Measurements from ENCODE around the gene TRPV2.
A peak's percentile ranks its signal among the peaks of the same experiment; 100 is the strongest.
"Not testable (repeated sequence)": the region's sequence is repeated elsewhere in the genome, so short reads cannot be mapped to it uniquely, and the experiment has no call there.

Gene TRPV2

GRCh38 chr17:16415031-16415924 is at the start of gene TRPV2:
TSS of gene TRPV2 (plus strand) at chr17:16415571. CDS start at chr17:16417669, 2,098 bp downstream.
- DNase-seq (ENCODE audit: low spot score), result peak; percentile 66

- no peak for DNase-seq (ENCODE audit: low spot score)
Measured at GRCh38 chr17:16371742-16372141, 43.6 kb upstream of the TRPV2 start.

GRCh38 chr17:16374146-16374938 is 41.0 kb upstream of the TRPV2 start:
- DNase-seq (ENCODE audit: low spot score), result no peak

- no peak for DNase-seq (ENCODE audit: low spot score)
Measured at GRCh38 chr17:16377941-16378341, 37.4 kb upstream of the TRPV2 start.

GRCh38 chr17:16378636-16379282 is 36.6 kb upstream of the TRPV2 start:
- DNase-seq (ENCODE audit: low spot score), result no peak

- no peak for DNase-seq (ENCODE audit: low spot score)
Measured at GRCh38 chr17:16379654-16380053, 35.7 kb upstream of the TRPV2 start.

- DNase-seq (ENCODE audit: low spot score), result peak; percentile 89
Measured at GRCh38 chr17:16380640-16381495, 34.5 kb upstream of the TRPV2 start, which contains the start of gene UBB. TSS of gene UBB (plus strand) at chr17:16381091. CDS start at chr17:16381908, 817 bp downstream.

- DNase-seq (ENCODE audit: low spot score), result no peak
Measured at GRCh38 chr17:16381496-16381820, 33.9 kb upstream of the TRPV2 start.

GRCh38 chr17:16383216-16383615 is 32.2 kb upstream of the TRPV2 start:
- DNase-seq (ENCODE audit: low spot score), result peak; percentile 19

GRCh38 chr17:16383772-16384287 is 31.5 kb upstream of the TRPV2 start:
- no peak for DNase-seq (ENCODE audit: low spot score)

GRCh38 chr17:16384557-16384956 is 30.8 kb upstream of the TRPV2 start:
- no peak for DNase-seq (ENCODE audit: low spot score)

- not testable (repeated sequence) for DNase-seq (ENCODE audit: low spot score)
Measured at GRCh38 chr17:16386126-16386507, 29.3 kb upstream of the TRPV2 start.

GRCh38 chr17:16391451-16391850 is 23.9 kb upstream of the TRPV2 start:
- no peak for DNase-seq (ENCODE audit: low spot score)

- DNase-seq (ENCODE audit: low spot score), result not testable (repeated sequence)
Measured at GRCh38 chr17:16392491-16392890, 22.9 kb upstream of the TRPV2 start.

- DNase-seq (ENCODE audit: low spot score), result not testable (repeated sequence)
Measured at GRCh38 chr17:16395887-16396286, 19.5 kb upstream of the TRPV2 start.

- DNase-seq (ENCODE audit: low spot score), result not testable (repeated sequence)
Measured at GRCh38 chr17:16396693-16397092, 18.7 kb upstream of the TRPV2 start.

- DNase-seq (ENCODE audit: low spot score), result peak; percentile 54
Measured at GRCh38 chr17:16398270-16399267, 16.8 kb upstream of the TRPV2 start.

GRCh38 chr17:16403847-16404246 is 11.5 kb upstream of the TRPV2 start:
- DNase-seq (ENCODE audit: low spot score), result not testable (repeated sequence)

GRCh38 chr17:16406742-16407674 is 8.4 kb upstream of the TRPV2 start:
- DNase-seq (ENCODE audit: low spot score), result no peak

Data from NAMALWA (cell line).